ENCODE results near the gene PRKCA. TPM values are rescaled to one million over a fixed set of nuclear protein-coding genes. Genes with fewer than 3 reads are reported as not detected.

Gene PRKCA
- total RNA-seq, 1 experiment from 2014 or later: 29.5 TPM

DNA sequence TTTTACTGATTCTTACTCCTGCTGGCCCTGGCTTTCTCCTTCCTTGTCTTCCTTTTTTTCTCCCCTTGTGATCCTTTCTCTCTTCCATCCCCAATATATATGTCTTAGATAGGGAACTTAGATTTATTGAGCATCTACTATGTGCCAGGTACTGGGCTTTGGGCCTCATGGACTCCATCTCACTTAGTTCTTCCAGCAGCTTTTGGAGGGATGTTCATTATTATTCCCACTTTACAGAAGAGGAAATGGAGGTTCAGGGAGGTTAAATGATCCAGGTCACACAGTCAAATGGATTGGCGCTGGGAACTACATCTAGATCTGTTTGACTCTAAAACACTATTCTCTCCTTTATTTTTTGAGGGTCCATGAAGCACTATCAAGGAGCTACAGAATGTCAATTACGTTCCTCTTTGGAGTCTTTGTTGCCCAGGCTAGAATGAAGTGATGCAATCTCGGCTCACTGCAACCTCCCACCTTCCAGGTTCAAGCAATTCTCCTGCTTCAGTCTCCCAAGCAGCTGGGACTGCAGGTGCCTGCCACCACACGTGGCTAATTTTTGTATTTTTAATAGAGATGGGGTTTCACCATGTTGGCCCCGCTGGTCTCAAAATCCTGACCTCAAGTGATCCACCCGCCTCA, 19.0 kb upstream of the PRKCA start:
- Mint-ChIP-seq H3K9me3 (no peaks in the 10 kb centered on the region), H3K4me3 (no peak overlapping the region), H3K4me1 (no peaks in the 10 kb centered on the region), H3K36me3 (no peaks in the 10 kb centered on the region), H3K27me3 (ENCODE audit: low read depth) (no peaks in the 10 kb centered on the region), H3K27ac (no peak overlapping the region)
- CTCF ChIA-PET: interaction anchor here (0.6 to 1.3 kb wide), 2 partner anchors 11 to 391 kb away, joined by 3 read pairs; no protein-coding TSS in a partner anchor
- ATAC-seq: no peak
- POLR2A ChIA-PET: no interaction called here
- DNase-seq (ENCODE audit: low spot score): no peak
- TF ChIP-seq, protein P1, sequence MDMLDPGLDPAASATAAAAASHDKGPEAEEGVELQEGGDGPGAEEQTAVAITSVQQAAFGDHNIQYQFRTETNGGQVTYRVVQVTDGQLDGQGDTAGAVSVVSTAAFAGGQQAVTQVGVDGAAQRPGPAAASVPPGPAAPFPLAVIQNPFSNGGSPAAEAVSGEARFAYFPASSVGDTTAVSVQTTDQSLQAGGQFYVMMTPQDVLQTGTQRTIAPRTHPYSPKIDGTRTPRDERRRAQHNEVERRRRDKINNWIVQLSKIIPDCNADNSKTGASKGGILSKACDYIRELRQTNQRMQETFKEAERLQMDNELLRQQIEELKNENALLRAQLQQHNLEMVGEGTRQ (CRISPR knock-in tag; IDR thresholded peaks at IDR 0.05): no peak
- TF ChIP-seq GABPB1 (CRISPR knock-in tag; IDR thresholded peaks at IDR 0.05): peak; percentile 73

DNA sequence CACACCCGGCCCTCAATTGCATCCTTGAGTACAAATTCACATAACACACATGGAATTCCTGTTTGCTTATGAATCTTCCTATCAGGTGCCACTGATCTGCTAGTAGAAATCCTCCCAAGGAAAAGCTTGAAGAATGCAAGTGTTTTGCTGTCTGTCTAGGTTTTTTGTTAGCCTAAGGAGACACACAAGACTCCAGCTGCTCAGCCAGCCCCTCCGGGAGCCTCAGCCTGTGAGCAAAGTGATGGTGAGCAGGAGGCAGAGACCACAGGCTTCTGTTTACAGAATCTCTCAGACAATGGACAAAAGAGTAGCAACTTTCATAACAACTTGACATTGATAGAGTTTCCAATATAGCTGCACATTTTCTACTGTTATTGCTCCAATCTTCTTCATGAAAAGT, 18.4 kb upstream of the PRKCA start:
- ATAC-seq (no peak), DNase-seq (ENCODE audit: low spot score) (no peak)
- Mint-ChIP-seq H3K27ac (no peak overlapping the region), H3K27me3 (ENCODE audit: low read depth) (no peaks in the 10 kb centered on the region), H3K9me3 (no peaks in the 10 kb centered on the region), H3K4me1 (no peaks in the 10 kb centered on the region), H3K4me3 (no peak overlapping the region), H3K36me3 (no peaks in the 10 kb centered on the region)
- TF ChIP-seq MYBL2 (CRISPR knock-in tag; IDR thresholded peaks at IDR 0.05) (no peak), TEAD4 (CRISPR knock-in tag; IDR thresholded peaks at IDR 0.05) (no peak), NR2C2 (CRISPR knock-in tag; IDR thresholded peaks at IDR 0.05) (no peak), EMX1 (CRISPR knock-in tag; IDR thresholded peaks at IDR 0.05) (no peak), ZNF416 (CRISPR knock-in tag; IDR thresholded peaks at IDR 0.05) (no peak), GTF2I (CRISPR knock-in tag; conservative IDR thresholded peaks at IDR 0.05) (no peak), ZNF219 (CRISPR knock-in tag; IDR thresholded peaks at IDR 0.05; ENCODE audit: borderline replicate concordance) (no peak)
- TF ChIP-seq, protein P2, sequence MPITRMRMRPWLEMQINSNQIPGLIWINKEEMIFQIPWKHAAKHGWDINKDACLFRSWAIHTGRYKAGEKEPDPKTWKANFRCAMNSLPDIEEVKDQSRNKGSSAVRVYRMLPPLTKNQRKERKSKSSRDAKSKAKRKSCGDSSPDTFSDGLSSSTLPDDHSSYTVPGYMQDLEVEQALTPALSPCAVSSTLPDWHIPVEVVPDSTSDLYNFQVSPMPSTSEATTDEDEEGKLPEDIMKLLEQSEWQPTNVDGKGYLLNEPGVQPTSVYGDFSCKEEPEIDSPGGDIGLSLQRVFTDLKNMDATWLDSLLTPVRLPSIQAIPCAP (CRISPR knock-in tag; IDR thresholded peaks at IDR 0.05): no peak
- TF ChIP-seq, protein P3, sequence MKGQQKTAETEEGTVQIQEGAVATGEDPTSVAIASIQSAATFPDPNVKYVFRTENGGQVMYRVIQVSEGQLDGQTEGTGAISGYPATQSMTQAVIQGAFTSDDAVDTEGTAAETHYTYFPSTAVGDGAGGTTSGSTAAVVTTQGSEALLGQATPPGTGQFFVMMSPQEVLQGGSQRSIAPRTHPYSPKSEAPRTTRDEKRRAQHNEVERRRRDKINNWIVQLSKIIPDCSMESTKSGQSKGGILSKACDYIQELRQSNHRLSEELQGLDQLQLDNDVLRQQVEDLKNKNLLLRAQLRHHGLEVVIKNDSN (CRISPR knock-in tag; IDR thresholded peaks at IDR 0.05): no peak
- TF ChIP-seq, protein P4, sequence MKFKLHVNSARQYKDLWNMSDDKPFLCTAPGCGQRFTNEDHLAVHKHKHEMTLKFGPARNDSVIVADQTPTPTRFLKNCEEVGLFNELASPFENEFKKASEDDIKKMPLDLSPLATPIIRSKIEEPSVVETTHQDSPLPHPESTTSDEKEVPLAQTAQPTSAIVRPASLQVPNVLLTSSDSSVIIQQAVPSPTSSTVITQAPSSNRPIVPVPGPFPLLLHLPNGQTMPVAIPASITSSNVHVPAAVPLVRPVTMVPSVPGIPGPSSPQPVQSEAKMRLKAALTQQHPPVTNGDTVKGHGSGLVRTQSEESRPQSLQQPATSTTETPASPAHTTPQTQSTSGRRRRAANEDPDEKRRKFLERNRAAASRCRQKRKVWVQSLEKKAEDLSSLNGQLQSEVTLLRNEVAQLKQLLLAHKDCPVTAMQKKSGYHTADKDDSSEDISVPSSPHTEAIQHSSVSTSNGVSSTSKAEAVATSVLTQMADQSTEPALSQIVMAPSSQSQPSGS (CRISPR knock-in tag; IDR thresholded peaks at IDR 0.05; ENCODE audit: borderline replicate concordance, low read depth): no peak
- TF ChIP-seq, protein P5, sequence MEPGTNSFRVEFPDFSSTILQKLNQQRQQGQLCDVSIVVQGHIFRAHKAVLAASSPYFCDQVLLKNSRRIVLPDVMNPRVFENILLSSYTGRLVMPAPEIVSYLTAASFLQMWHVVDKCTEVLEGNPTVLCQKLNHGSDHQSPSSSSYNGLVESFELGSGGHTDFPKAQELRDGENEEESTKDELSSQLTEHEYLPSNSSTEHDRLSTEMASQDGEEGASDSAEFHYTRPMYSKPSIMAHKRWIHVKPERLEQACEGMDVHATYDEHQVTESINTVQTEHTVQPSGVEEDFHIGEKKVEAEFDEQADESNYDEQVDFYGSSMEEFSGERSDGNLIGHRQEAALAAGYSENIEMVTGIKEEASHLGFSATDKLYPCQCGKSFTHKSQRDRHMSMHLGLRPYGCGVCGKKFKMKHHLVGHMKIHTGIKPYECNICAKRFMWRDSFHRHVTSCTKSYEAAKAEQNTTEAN (CRISPR knock-in tag; IDR thresholded peaks at IDR 0.05): no peak
- CTCF ChIA-PET: interaction anchor here (0.6 to 1.3 kb wide), 2 partner anchors 11 to 390 kb away, joined by 3 read pairs; no protein-coding TSS in a partner anchor
- POLR2A ChIA-PET: no interaction called here

DNA sequence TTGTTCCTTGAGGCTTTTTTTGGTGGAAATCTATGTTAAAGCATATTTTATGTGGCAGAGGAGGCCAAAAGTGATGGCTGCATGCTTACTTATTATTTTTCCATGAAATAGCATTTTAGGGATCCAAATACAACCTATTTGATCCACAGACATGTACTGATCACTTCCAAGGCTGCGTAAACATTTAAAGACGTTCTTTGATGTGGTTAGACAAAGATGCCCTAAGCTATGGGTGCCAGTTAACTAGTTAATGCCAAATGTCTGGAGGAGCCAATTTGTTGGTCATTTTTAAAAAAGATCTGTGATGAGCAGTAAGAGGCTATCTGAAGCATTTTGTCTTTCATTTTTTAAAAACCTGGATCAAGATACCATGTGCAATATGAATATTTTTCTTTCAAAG, 17.3 kb upstream of the PRKCA start:
- H3K9me3 Mint-ChIP-seq: no peaks in the 10 kb centered on the region
- ChIA-PET POLR2A (no interaction called here), CTCF (no interaction called here)
- H3K27ac Mint-ChIP-seq: no peak overlapping the region
- H3K4me1 Mint-ChIP-seq: no peaks in the 10 kb centered on the region
- no peak overlapping the region for H3K4me3 Mint-ChIP-seq
- no peaks in the 10 kb centered on the region for H3K27me3 Mint-ChIP-seq (ENCODE audit: low read depth)
- H3K36me3 Mint-ChIP-seq: no peaks in the 10 kb centered on the region
- ATAC-seq (no peak), DNase-seq (ENCODE audit: low spot score) (no peak)
- TF ChIP-seq SP1 (CRISPR knock-in tag; conservative IDR thresholded peaks at IDR 0.05) (no peak), ZNF423 (CRISPR knock-in tag; IDR thresholded peaks at IDR 0.05) (no peak), TP53 (CRISPR knock-in tag; IDR thresholded peaks at IDR 0.05) (no peak), ZNF121 (CRISPR knock-in tag; IDR thresholded peaks at IDR 0.05) (no peak), TEAD1 (CRISPR knock-in tag; IDR thresholded peaks at IDR 0.05) (no peak), RELA (CRISPR knock-in tag; IDR thresholded peaks at IDR 0.05; ENCODE audit: borderline replicate concordance) (no peak), JAZF1 (CRISPR knock-in tag; IDR thresholded peaks at IDR 0.05) (no peak), ZBTB21 (CRISPR knock-in tag; IDR thresholded peaks at IDR 0.05; ENCODE audit: borderline replicate concordance) (no peak), SMAD3 (CRISPR knock-in tag; IDR thresholded peaks at IDR 0.05; ENCODE audit: borderline replicate concordance) (no peak), IRF2 (CRISPR knock-in tag; IDR thresholded peaks at IDR 0.05; ENCODE audit: borderline replicate concordance, low read depth) (no peak), ZNF219 (CRISPR knock-in tag; IDR thresholded peaks at IDR 0.05; ENCODE audit: borderline replicate concordance) (no peak)
- TF ChIP-seq, protein P6, sequence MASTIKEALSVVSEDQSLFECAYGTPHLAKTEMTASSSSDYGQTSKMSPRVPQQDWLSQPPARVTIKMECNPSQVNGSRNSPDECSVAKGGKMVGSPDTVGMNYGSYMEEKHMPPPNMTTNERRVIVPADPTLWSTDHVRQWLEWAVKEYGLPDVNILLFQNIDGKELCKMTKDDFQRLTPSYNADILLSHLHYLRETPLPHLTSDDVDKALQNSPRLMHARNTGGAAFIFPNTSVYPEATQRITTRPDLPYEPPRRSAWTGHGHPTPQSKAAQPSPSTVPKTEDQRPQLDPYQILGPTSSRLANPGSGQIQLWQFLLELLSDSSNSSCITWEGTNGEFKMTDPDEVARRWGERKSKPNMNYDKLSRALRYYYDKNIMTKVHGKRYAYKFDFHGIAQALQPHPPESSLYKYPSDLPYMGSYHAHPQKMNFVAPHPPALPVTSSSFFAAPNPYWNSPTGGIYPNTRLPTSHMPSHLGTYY (CRISPR knock-in tag; IDR thresholded peaks at IDR 0.05): no peak
- TF ChIP-seq, protein P7, sequence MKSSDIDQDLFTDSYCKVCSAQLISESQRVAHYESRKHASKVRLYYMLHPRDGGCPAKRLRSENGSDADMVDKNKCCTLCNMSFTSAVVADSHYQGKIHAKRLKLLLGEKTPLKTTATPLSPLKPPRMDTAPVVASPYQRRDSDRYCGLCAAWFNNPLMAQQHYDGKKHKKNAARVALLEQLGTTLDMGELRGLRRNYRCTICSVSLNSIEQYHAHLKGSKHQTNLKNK (CRISPR knock-in tag; IDR thresholded peaks at IDR 0.05): no peak

Data from WTC11 (cell line).